ENCODE measurements around the gene ACTMAP. TPM values are rescaled to one million over a fixed set of nuclear protein-coding genes. Genes with fewer than 3 reads are reported as not detected.
A peak's percentile ranks its signal among the peaks of the same experiment; 100 is the strongest.

Gene ACTMAP
- total and polyA plus RNA-seq, 9 of the 15 experiments (the other 6 are each of a cell fraction or from before 2014, with no cell fraction given), result 1.7 to 16.6 (median 4.9) TPM

DNA sequence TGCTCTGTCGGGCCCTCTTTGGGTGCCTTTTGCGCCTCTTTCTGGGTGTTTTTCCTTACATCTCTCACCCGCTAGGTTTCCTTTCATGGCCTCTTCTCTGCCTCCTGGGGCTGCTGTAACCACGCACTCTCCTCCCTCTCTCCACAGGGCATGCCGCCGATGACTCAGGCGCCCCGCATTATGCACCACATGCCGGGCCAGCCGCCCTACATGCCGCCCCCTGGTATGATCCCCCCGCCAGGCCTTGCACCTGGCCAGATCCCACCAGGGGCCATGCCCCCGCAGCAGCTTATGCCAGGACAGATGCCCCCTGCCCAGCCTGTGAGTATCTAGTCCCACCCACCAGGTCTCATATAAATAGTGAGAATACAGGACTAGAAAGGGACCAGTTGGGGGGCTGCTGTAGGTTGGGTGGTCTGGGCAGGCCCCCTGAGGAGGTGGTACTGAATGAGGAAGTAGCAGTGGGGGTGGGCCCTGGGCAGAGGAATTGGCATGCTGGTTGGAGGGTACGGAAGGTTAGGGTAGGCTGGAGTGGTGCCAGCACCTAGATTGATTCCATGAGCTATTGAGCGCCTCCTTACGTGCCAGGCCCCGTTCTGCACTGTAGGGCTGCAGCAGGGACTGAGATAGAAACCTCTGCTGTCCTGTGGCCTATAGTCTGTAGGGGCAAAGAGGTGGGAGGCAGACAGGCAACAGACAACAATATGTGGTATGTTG is 12.6 kb upstream of the ACTMAP start:
- Histone ChIP-seq H3K79me2 (ENCODE audit: control insufficient read depth, insufficient read depth, low read length) (peaks cover 26% of the 10 kb centered on the region), H3K9me1 (ENCODE audit: control insufficient read depth, insufficient read depth, low read length) (no peaks in the 10 kb centered on the region), H3K4me3 (no peak overlapping the region), H3K36me3 (ENCODE audit: control insufficient read depth, insufficient read depth, low read length) (peaks cover 85% of the 10 kb centered on the region), H4K20me1 (replicated peaks; ENCODE audit: control insufficient read depth, insufficient read depth, low read length) (0 out of 2 replicates have a peak, but pooled peaks cover 2% of the 10 kb centered on the region), H2AFZ (ENCODE audit: low read depth, low read length) (no peak overlapping the region), H3K27me3 (ENCODE audit: control insufficient read depth in 2 of 2, insufficient read depth in 2 of 2, low read length in 2 of 2) (no peaks in the 10 kb centered on the region), H3K27ac (ENCODE audit: extremely low read depth, low read depth, low read length) (no peak overlapping the region), H3K4me2 (ENCODE audit: insufficient read depth, low read length) (no peak overlapping the region), H3K9ac (ENCODE audit: insufficient read depth in 1 of 2, low read depth in 2 of 2, low read length in 2 of 2) (no peak overlapping the region; a peak in 1 of 4 replicates), H3K9me3 (replicated peaks; ENCODE audit: control insufficient read depth, insufficient read depth, low read depth, low read length) (no peaks in the 10 kb centered on the region), H3K4me1 (replicated peaks in 1 of 2; ENCODE audit: control insufficient read depth in 2 of 2, insufficient read depth in 2 of 2, low read length in 2 of 2) (peaks cover 0 to 4% of the 10 kb centered on the region in 2 experiments; a peak in 1 of 5 replicates)
- TF ChIP-seq, protein P1, sequence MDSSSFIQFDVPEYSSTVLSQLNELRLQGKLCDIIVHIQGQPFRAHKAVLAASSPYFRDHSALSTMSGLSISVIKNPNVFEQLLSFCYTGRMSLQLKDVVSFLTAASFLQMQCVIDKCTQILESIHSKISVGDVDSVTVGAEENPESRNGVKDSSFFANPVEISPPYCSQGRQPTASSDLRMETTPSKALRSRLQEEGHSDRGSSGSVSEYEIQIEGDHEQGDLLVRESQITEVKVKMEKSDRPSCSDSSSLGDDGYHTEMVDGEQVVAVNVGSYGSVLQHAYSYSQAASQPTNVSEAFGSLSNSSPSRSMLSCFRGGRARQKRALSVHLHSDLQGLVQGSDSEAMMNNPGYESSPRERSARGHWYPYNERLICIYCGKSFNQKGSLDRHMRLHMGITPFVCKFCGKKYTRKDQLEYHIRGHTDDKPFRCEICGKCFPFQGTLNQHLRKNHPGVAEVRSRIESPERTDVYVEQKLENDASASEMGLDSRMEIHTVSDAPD (CRISPR knock-in tag; IDR thresholded peaks at IDR 0.05), result no peak
- peak; percentile 59 for TF ChIP-seq POLR2G (IDR thresholded peaks at IDR 0.05; ENCODE audit: low read depth, low read length)
- peak; percentile 53 for TF ChIP-seq RBFOX2 (IDR thresholded peaks at IDR 0.05; ENCODE audit: low read depth, low read length)
- in situ Hi-C loops (cut with MboI) (no loop called here), intact Hi-C loops (cut with micrococcal nuclease) (no loop called here)
- CTCF ChIA-PET (ENCODE audit: low intra/inter-chr PET ratio), result no interaction called here
- 95% methylated on average over 10 of the region's 17 CpGs for WGBS (ENCODE audit: insufficient coverage, low coverage, missing lambda C conversion rate)
- ATAC-seq (no peak), DNase-seq (ENCODE audit: extremely low read depth in 1 of 4, low spot score in 3 of 4) (no peak), FAIRE-seq (no peak)
- POLR2A ChIA-PET, result interaction anchor here (0.6 to 0.8 kb wide), 3 partner anchors 8 to 13 kb away, joined by 3 read pairs; partner anchors contain the start of gene ACTMAP
- no TSS peak for BruUV-seq (replicated peaks)

Measured in K562 (cell line).